HUDEP-2 (cell line): Measurements from ENCODE around the gene THOC1.

Experiments
- DNase-seq, 76 experiments: peaks; one replicate each; lab custom pipeline; 2025; ENCODE audit not compliant: unreplicated experiment in 76 of 76; lab: John Stamatoyannopoulos, UW

Gene THOC1

DNA sequence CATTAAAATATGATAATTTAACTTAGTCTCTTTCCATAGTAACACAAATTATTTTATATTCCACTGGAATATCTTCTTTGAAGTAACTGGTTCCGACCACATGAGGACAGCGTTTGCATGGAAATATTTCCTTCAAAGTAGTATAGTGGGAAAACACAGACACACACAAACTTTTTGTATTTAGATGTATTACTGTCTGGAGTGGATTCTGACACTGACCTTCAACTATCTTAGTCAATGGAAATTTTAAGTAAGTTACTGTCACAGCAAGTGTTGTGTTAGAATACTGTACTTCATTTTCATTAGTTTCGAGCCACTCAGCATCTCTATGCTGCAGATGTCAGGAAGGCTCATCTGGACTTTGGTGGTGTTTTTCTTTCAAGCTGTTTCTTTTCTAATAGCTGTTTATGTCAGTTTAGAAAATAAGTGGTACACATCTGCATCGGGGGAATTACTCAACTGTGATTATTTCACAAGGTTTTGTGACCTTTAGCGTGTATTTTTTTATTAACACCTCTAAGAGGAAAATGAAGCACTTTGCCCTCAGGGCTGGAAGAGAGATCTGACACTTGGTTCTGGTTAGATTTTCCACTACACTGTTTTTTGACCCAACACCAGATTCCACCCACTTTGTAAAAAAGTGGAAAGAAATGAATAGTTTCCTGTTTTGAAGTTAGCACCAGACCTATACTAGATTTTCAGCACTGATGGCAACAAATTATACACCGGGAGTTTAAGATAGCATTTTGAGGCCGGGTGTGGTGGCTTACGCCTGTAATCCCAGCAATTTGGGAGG lies 18.9 kb upstream of the THOC1 start:
- peak in 4 of 76 experiments; percentile 2 to 26 (median 16) for DNase-seq

DNA sequence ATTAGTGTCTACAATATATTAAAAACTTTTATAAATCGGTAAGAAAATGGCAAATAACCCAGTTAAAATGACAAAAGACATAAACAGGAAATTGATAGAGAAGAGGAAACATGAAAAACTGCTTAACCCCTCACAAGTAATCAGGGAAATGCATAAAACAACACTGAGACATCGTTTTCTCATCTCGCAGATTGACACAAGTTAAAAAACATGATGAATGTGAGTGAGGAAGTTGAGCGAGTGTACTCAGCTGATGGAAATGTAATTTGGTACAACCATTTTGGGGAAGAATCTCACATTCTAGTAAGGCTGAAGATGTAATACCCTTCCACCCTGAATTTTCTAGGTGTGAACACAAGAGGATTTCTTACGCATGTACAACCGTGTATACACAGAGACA lies 18.0 kb upstream of the THOC1 start:
- no peak for DNase-seq

DNA sequence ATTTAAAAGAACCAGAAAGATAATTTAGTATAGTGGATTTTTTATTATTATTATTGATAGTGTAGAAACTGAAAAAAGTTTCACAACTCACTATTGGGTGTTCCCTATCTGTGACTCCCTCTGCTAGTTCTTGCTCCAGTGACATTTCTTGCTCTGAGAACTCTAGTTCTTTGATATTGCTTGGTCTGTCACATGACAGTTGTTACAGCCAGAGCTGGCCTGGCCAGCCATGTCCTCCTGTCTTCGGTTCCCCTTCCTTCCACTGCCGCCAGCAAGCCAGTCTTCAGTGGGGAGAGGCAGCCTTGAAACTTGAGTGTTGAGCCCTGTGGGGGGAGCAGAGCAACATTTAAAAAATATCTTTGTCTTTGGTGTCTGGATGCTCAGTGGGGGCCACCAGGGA lies 7.6 kb upstream of the THOC1 start:
- peak in 2 of 76 experiments; percentile 12 to 15 for DNase-seq

DNA sequence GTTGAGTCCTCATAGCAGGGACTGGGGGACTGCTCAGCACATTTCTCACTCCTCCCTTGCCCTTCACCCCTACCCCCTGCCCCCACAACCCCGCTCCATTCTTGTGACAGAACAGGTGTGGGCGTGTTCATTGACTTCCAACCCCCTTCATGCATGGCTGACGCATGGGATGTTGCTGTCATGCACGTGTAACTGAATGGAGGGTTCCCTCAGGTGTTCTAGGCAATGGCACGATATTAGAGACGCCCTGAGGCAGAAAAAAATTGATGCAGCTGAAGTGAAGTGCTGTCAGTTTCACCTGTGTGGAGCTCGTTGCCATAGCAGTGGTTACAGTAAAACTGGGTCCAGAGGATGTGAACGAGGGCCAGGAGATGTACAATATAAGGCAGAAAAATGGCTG lies 6.5 kb upstream of the THOC1 start:
- DNase-seq: no peak

DNA sequence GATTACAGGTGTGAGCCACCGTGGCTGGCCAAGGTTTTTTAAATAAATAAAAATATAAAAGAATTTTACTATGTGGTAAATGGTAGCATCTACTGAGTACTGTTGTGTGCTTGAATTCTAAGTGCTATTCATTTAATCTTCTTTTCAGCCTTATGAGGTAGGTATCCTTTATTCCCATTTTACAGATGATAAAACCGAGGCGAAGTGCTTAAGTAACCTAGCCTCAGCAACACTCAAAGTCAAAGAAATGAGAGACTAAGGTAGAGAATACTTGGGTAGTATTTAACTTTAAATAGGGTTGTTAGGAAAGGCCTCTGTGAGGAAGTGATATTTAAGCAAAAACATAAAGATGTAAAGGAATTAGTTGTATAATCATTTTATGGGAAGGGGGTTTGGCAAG lies 5.7 kb upstream of the THOC1 start:
- DNase-seq: no peak

DNA sequence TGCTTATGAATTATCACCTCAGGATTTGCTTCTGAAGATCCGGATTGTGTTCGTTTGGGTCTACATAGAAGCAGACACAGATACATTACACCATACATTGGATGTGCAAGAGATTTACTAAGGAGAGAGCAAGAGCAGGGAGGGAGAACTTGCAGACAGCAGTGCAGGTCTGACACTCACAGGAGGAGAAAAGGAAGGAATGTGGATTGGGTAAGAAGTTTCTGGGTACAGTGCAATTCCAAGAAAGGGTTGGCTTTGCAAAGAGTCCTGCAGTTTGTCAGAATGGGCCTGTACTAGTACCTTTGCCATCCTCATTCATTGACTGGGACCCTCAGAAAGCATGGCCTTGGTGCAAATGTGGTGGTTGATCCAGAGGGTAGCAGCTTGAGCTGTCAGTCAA lies 4.8 kb upstream of the THOC1 start:
- no peak for DNase-seq

DNA sequence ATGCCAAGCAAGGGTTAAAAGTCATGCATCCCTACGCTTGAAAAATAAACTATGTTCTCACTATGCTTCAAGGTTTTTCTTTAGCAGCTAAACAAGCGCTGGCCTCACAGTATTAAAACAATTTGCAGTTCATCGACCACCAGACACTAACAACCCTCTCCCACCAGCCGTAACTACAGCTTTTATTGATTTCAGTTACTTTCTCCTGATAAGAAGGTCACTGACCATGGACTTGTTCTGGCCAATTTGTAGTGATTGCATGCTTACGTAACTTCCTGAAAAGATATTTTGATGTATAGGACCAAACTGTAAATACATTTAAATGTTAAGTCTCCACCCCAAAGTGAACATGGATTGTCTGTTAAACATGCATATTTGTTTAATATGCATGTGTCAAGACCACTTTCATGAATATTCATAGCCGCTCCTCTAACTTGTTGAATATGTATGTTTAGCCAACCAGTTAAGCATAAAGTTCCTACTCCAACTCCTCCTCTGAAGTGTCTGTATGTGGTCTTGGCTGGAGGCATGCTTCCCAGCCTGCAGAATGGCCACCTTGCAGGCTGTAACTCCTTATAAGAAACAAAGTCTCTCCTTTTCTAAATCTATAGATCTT lies 1.7 kb upstream of the THOC1 start:
- peak in 1 of 76 experiments; percentile 0 for DNase-seq

DNA sequence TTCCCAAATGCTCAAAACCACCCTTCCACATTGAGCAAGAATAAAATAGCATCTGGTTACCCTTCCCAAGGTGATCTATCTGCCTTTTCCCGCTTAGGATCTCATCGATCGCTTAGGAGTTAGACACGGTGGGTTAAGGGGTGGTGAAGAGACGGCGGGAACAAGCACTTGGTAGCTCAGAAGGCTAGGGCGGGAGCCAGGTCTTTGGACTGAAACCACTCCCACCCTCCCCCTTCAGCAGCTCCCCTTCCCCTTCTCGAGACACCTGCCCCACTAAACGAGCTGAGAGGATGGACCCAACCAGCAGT lies 513 bp downstream of the THOC1 start:
- peak in 7 of 76 experiments; percentile 23 to 73 (median 46) for DNase-seq

DNA sequence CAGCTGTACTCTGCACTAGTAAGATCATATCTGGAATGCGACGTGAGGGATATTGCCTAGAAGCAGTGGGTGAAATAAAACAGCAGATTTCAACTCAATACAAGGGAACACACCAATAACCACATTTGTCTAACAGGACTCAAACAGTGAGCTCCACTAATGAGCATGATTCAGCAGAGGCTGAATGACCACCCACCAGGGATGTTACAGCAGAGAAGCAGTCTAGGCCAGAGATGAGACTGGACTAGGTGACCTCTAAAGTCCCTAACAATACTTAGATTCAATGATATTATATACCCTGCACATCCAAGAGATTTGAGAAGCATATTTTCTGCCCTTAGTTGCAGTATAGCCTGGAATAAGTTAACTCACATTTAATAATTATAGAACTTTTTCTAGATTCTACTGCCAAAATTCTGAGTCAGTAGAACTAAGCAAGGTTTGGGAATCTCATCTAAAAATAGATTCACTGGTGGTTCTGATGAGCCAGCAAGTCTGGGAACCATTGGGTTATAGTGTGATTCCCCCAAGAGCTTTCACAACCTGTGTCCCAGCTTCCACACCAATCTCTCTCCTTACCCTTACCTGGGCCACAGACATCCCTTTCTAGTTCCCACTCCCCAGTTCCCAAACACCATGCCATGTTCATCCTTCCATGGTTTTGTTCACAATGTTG lies 6.3 kb downstream of the THOC1 start:
- no peak for DNase-seq

DNA sequence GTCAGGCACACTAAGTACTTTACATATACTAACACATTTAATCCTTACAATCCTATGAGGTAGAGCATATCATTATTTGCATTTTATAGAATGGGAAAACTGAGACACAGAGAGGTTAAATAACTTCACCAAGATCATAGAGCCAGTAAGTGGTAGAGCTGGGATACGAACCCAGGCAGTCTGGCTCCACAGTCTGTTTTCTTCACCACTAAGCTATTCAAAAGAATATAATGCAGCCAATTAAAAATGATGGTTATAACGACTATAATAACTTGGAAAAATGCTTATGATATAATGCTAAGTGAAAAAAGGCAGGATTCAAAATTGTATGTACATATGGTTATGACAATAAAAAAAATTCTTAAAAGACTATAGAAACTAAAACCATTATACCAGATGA lies 7.3 kb downstream of the THOC1 start:
- no peak for DNase-seq

DNA sequence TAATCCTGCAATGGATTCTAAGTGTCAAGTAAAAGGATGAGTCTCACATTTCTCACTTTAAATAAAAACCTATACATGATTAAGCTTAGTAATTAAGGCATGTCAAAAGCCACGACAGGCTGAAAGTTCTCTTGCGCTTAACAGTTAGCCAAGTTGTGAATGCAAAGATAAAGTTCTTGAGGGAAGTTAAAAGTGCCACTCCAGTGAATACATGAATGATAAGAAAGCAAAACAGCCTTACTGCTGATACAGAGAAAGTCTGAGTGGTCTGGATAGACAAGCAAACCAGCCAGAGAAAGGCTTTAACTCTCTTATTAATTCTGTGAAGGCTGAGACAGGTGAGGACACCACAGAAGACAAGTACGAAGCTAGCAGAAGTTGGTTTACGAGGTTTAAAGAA lies 12.7 kb downstream of the THOC1 start:
- peak in 6 of 76 experiments; percentile 3 to 32 (median 18) for DNase-seq

DNA sequence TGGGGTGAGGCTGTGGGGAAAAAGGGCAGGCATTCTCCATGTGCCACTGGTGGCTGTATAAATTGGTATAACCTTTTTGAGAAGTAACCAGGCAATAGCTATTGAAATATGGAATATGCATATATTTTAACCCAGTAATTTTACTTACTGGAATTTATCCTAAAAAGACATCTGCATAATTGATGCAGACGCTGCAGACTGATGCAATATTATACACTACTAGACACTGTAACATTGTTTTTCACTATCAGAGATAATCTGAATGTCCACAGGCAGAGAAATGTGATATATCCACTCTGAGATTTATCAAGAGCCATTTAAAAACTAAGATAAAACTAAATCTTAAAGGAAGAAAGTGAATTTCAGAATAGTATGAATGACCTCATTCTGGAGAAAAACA lies 14.7 kb downstream of the THOC1 start:
- no peak for DNase-seq

DNA sequence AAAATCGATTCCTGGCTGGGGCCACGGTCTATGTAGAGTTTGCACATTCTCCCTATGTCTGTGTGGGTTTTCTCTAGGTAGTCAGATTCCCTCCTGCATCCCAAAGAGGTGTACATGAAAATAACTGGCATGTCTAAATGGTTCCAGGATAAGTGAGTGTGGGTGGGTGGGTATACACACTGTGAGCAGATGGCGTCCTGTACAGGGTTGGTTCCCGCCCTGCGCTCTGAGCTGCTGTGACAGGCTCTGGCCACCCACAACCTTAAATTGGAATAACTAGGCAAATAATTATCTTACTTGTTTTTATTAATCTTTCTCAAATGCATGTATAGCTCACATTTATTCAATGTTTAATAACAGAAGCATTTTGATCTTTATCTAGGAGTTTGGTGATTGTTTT lies 16.3 kb downstream of the THOC1 start:
- no peak for DNase-seq

DNA sequence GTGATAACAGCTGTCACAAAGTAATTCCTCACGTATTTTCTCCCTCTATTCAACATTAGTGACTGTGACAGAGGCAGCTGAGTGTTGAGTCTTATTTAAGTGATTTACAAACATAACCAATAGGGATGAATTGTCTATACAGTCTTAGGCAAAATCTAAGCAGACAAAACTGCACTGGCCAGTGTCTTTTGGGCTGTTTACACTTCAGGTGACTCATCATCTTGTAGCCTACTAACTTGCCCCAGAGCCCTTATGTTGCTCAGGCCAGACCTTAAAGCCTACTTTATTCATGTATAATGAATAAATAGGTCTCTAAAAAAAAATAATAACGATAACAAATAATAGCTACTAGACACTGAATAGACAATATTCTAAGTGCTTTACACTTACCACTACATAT lies 17.2 kb downstream of the THOC1 start:
- DNase-seq: no peak

DNA sequence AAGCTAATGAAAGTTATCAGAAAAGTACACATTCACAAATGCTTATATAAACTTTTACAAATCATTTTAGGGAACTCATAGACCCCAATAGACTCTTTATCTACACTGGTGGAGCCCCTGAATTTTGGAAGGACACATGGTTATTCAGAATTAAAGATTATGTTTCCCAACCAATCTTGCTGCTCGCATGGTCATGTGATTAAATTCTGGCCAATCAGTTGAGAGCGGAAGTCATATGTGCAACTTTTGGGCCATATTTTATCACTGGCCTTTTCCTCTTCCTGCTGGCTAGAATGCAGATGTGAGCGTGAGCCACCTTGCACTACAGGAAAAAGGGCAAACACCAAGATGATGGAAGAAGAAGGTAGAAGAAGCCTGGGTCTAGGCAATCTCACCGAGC lies 19.8 kb downstream of the THOC1 start:
- no peak for DNase-seq

DNA sequence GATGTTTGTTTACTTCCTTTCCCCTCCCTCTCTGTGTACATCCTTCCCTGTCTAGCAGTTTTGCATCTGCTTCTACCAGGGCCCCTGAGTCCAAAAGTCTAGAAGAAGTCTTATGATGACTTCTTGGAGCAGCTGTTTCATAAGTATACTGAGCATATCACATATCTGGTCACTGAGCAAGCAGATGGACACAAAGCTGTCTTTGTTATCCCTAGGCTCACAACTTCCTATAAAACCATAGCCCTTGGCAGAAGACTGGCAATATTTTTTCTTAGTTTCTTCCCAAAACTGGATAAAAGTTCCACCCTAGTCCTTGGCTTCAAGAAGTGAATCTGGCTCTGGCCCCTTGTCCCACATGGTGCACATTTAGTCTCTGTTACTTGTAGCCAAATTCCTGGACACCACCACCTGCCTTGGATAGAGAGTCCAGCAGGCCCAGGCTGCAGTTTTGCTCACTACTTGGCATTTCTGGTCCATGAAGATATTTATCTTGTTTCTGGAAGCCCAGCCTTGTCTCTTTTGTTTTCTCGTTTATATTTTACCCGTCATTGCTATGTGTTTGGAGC lies 22.5 kb downstream of the THOC1 start:
- no peak for DNase-seq

DNA sequence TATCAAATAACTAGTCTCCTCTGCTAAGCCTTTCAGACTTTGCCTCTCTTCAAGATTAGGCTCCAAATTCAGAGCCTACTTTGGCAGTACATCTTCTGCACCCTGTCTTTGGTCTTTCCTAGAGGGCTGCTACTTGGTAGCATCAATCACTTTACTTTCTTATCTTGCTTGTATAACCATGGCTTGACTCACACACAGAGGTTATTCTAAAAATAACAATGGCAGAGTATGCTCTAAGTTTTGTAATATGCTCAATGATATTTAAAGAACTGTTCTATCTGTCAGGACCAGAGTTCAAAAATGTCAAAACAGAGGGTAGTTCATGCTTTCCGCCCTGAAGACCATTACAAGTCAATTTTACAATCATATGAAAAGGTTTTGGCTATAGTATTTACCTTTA lies 27.7 kb downstream of the THOC1 start:
- no peak for DNase-seq

DNA sequence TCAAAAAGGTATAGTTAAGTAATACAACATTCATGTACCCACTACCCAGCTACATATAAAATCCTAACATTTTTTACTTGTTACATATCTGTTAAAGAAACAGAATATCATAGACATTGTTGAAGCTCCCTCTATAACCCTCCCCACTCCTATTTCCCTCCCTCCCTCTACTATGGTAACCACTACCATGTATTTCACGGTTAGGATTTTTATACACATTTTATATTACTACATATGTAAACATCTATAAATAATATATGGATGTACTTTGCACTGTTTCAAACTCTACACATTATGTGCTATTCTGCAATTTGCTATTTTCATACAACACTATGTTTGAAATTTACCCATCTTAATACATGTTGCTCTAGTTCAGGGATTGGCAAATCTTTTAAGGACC lies 36.3 kb downstream of the THOC1 start:
- no peak for DNase-seq

DNA sequence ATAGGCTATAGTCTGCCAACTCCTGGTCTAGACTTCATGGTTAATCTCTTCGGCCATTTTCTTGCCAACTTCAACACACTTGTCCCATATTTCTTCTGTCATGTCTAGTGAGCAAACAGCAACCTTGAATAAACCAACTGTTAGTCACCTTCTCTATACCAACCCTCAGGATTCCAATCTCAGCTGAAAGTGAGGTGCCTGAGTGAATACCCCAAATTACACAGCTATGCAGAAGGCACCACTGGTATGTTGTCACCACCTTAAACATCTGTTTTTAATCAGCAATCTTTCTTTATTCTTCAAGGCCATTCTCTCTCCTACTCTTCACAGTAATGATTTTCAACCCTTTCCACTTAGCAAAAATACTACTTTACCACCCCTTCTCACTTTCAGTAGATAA lies 39.3 kb downstream of the THOC1 start:
- no peak for DNase-seq

DNA sequence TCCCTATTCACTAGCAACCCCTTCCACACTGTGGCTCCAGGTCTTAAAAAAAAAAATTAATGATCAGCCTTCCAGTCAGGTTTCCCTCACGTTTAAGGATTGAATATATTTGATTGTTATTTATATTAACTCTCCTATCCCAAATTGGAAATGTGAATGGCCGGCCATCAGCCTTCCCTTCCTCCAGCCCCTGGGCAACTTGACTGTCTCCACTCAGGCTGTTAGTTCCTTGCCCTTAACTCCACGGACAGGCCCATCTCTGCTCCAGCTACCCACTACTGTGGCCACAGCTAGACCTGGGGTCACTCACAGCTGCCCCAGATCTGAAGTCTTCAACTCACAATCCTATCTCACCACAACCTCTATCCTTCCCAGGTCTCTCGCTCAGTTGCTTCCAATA lies 39.9 kb downstream of the THOC1 start:
- DNase-seq: no peak

DNA sequence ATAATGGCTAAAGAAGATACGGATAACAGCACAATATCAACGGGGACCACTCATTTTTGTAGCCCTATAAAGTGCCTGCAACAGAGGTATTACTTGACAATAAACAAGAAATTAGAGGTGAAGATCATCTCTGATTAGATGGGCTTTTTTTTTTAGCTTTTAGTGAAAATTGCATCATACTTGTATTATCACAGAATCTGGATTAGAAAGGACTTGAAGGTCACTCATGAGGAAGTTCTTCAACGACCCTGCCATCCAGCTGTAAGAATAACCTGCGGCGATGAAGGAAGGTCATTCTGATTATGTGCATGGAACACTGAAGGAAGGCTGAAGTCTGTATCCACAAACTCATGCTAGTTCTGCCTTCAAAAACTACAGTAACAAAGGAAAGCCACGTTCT lies 40.5 kb downstream of the THOC1 start:
- DNase-seq: no peak

DNA sequence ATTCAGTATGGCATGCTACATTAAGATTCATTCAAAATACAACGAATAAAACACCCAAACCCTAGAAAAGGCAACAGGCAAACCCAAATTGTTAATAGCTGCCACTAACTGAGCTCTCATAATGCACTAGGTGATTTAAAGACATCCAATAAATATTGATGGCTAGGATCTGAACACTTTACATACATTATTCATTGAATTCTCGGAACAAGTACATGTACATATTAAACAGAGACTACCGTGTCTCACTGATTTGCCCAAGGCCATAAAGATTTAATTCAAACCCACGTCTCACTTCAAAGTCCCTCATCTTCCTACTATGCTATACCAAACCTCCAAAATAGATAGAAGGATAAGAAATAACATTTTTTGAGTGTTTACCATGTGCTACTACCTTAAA lies 42.1 kb downstream of the THOC1 start:
- DNase-seq: no peak
